Thyroid gland (tissue), 4 donors: ENCODE measurements around the gene ANKRD55.

Experiments
- CTCF ChIP-seq, 6 experiments: fragments of 200-600 bp in 3 of 6; fragments of 450-650 bp in 3 of 6; sonication (generic) in 3 of 6; IDR thresholded peaks; one replicate each; pipeline ENCODE4 v1.5.1; 2016 to 2019; ENCODE audit warnings: antibody characterized with exemption in 6 of 6, mild to moderate bottlenecking in 2 of 6, inconsistent platforms in 1 of 6, moderate library complexity in 1 of 6
- POLR2A ChIP-seq, 2 donors: fragments of 450-650 bp; IDR thresholded peaks; one replicate each; pipeline ENCODE4 v1.6.1; 2017; ENCODE audit warnings: antibody characterized with exemption in 2 of 2, mild to moderate bottlenecking in 2 of 2, moderate library complexity in 1 of 2

- TF ChIP-seq CTCF (IDR thresholded peaks at IDR 0.05) (no peak), POLR2A (IDR thresholded peaks at IDR 0.05) (no peak)
These were observed 53.7 kb downstream of the ANKRD55 start for GRCh38 chr5:56179442-56179841.
